CD4-positive, alpha-beta T cell treated with Interleukin-10 for 1 hour (primary cell): ENCODE results near the gene CAMK2G.
A peak's percentile ranks its signal among the peaks of the same experiment; 100 is the strongest.

Experiments used
- DNase-seq: peaks from one replicate; pipeline ENCODE4 v3.0.0-alpha.2; 2020

The CAMK2G gene

GRCh38 chr10:73879296-73880173, 5.2 kb upstream of the CAMK2G start:
- DNase-seq: peak; percentile 95

GRCh38 chr10:73878365-73878764, 4.0 kb upstream of the CAMK2G start:
- DNase-seq: no peak

GRCh38 chr10:73877533-73878160, 3.3 kb upstream of the CAMK2G start:
- DNase-seq: no peak

- DNase-seq: no peak
Observed at GRCh38 chr10:73876971-73877370, 2.6 kb upstream of the CAMK2G start.

GRCh38 chr10:73876566-73876965, 2.2 kb upstream of the CAMK2G start:
- DNase-seq: no peak

GRCh38 chr10:73876157-73876556, 1.8 kb upstream of the CAMK2G start:
- DNase-seq: no peak

- DNase-seq: peak; percentile 83
Observed at GRCh38 chr10:73875139-73875475, 752 bp upstream of the CAMK2G start.

- DNase-seq: peak; percentile 10
Observed at GRCh38 chr10:73873838-73874215, 528 bp downstream of the CAMK2G start.

- no peak for DNase-seq
Observed at GRCh38 chr10:73873142-73873837, 1.1 kb downstream of the CAMK2G start.

GRCh38 chr10:73872190-73872710, 2.1 kb downstream of the CAMK2G start:
- no peak for DNase-seq

- DNase-seq: no peak
Observed at GRCh38 chr10:73871295-73872189, 2.8 kb downstream of the CAMK2G start.

- no peak for DNase-seq
Observed at GRCh38 chr10:73868655-73869195, 5.6 kb downstream of the CAMK2G start.

GRCh38 chr10:73867871-73868631, 6.3 kb downstream of the CAMK2G start:
- DNase-seq: no peak

- no peak for DNase-seq
Observed at GRCh38 chr10:73867126-73867807, 7.1 kb downstream of the CAMK2G start.

GRCh38 chr10:73866621-73867020, 7.7 kb downstream of the CAMK2G start:
- no peak for DNase-seq

- peak; percentile 68 for DNase-seq
Observed at GRCh38 chr10:73865459-73866442, 8.6 kb downstream of the CAMK2G start.

GRCh38 chr10:73865107-73865458, 9.3 kb downstream of the CAMK2G start:
- DNase-seq: peak; percentile 12

GRCh38 chr10:73864229-73864628, 10.1 kb downstream of the CAMK2G start:
- DNase-seq: no peak

- DNase-seq: no peak
Observed at GRCh38 chr10:73863039-73863817, 11.1 kb downstream of the CAMK2G start.
